Non-pigmented ciliary epithelial cell (primary cell): ENCODE results near the gene CDC14C.

Experiments used
- DNase-seq: peaks from one replicate; pipeline ENCODE4 v3.0.0-alpha.2; 2010; ENCODE audit warnings: low read depth

The CDC14C gene

GRCh38 chr7:48976253-48976652 is 51.9 kb downstream of the CDC14C start:
- DNase-seq, result no peak

DNA sequence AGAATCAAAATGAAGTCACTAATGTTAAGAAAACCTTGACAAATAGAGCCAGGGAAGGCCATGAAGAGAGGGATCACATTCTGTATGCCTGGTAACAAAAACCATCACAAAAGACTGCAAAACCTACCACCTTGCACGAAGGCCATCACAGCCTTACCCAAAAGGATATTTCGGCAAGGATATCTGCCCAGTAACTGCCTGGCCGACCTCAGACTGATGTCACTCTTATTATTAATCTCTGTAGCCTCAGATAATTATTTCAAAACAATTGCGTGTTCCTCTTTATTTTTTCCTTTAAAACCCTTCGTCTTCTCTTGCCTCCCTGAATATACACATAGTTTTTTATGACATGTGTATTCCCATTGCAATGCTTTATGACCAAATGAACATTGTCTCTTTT is 52.5 kb downstream of the CDC14C start:
- no peak for DNase-seq
